K562 (cell line): ENCODE measurements around the gene PFN3. TPM values are rescaled to one million over a fixed set of nuclear protein-coding genes. Genes with fewer than 3 reads are reported as not detected.
A peak's percentile ranks its signal among the peaks of the same experiment; 100 is the strongest.

Experiments
- ELK3 ChIP-seq: fragments of 450-650 bp; formaldehyde crosslinking; IDR thresholded peaks from 2 replicates; pipeline ENCODE4 v1.4.0; 2020; ENCODE audit warnings: mild to moderate bottlenecking
- ETV5 ChIP-seq: sonication (generic); formaldehyde crosslinking; IDR thresholded peaks from 2 replicates; pipeline ENCODE4 v1.4.0; 2020; ENCODE audit warnings: low read depth, mild to moderate bottlenecking, missing genetic modification reagents
- STAT5B ChIP-seq: fragments of 250-450 bp; sonication (Bioruptor Pico); IDR thresholded peaks from 2 replicates; pipeline ENCODE4 v1.8.0; 2021; ENCODE audit warnings: mild to moderate bottlenecking, inconsistent platforms
- STAT6 ChIP-seq: sonication (generic); formaldehyde crosslinking; IDR thresholded peaks from 2 replicates; pipeline ENCODE4 v1.8.1; 2023; ENCODE audit warnings: mild to moderate bottlenecking, missing genetic modification reagents
- TARDBP ChIP-seq: fragments of 450-650 bp; IDR thresholded peaks from 2 replicates; pipeline ENCODE4 v1.6.1; 2016
- ZBTB8A ChIP-seq: fragments of 450-650 bp; IDR thresholded peaks from 2 replicates; pipeline ENCODE4 v1.6.1; 2018; ENCODE audit warnings: mild to moderate bottlenecking, moderate library complexity; ENCODE audit not compliant: partially characterized antibody
- ZFP91 ChIP-seq: sonication (generic); formaldehyde crosslinking; IDR thresholded peaks from 2 replicates; pipeline ENCODE4 v1.8.0; 2022; ENCODE audit warnings: mild to moderate bottlenecking, missing genetic modification reagents
- ZNF217 ChIP-seq: sonication (generic); formaldehyde crosslinking; IDR thresholded peaks from 2 replicates; pipeline ENCODE4 v1.8.0; 2022; ENCODE audit warnings: mild to moderate bottlenecking, missing genetic modification reagents
- ZNF75A ChIP-seq: fragments of 450-650 bp; formaldehyde crosslinking; IDR thresholded peaks from 2 replicates; pipeline ENCODE4 v1.4.0; 2020; ENCODE audit warnings: mild to moderate bottlenecking
- polyA plus RNA-seq, 8 experiments: library from polyadenylated mRNA; depleted of rRNA in 4 of 8; stranded (reverse) in 5 of 8; unstranded in 3 of 8; fragments of >200 nt; fragmentation: Nextera tagmentation in 2 of 8; fragmentation: Illumina TruSeq in 1 of 8; extraction: Ambion mirVana in 2 of 8; extraction: Trizol in 1 of 8; gene quantifications; 2 replicates each; pipeline versions ENCODE4 v1.2.1 to v1.2.3, GENCODE V29; 2011 to 2014; ENCODE audit warnings: inconsistent platforms in 1 of 8, missing spikeins in 1 of 8
- total RNA-seq, 7 experiments: library from RNA; depleted of rRNA in 6 of 7; stranded (reverse); fragments of >200 nt in 6 of 7; fragmentation: Illumina TruSeq in 2 of 7; extraction: Trizol in 2 of 7; gene quantifications; 2 replicates each; pipeline versions ENCODE4 v1.2.1 to v1.2.3, GENCODE V29; 2011 to 2021; ENCODE audit warnings: low replicate concordance in 1 of 7
- TF ChIP-seq, protein P1 (sequence below), 2 experiments: fragments of 450-650 bp in 1 of 2; sonication (generic) in 1 of 2; formaldehyde crosslinking in 1 of 2; IDR thresholded peaks; 2 replicates each; pipeline versions ENCODE4 v1.7.1 to v1.9.0; 2016 to 2022; ENCODE audit warnings: inconsistent platforms in 1 of 2, mild to moderate bottlenecking in 1 of 2, missing genetic modification reagents in 1 of 2

Gene PFN3
- total and polyA plus RNA-seq, 9 of the 15 experiments (the other 6 are each of a cell fraction or from before 2014, with no cell fraction given), result not detected

GRCh38 chr5:177370488-177371119 lies 29.9 kb downstream of the PFN3 start (continued):
- TF ChIP-seq, protein P1, sequence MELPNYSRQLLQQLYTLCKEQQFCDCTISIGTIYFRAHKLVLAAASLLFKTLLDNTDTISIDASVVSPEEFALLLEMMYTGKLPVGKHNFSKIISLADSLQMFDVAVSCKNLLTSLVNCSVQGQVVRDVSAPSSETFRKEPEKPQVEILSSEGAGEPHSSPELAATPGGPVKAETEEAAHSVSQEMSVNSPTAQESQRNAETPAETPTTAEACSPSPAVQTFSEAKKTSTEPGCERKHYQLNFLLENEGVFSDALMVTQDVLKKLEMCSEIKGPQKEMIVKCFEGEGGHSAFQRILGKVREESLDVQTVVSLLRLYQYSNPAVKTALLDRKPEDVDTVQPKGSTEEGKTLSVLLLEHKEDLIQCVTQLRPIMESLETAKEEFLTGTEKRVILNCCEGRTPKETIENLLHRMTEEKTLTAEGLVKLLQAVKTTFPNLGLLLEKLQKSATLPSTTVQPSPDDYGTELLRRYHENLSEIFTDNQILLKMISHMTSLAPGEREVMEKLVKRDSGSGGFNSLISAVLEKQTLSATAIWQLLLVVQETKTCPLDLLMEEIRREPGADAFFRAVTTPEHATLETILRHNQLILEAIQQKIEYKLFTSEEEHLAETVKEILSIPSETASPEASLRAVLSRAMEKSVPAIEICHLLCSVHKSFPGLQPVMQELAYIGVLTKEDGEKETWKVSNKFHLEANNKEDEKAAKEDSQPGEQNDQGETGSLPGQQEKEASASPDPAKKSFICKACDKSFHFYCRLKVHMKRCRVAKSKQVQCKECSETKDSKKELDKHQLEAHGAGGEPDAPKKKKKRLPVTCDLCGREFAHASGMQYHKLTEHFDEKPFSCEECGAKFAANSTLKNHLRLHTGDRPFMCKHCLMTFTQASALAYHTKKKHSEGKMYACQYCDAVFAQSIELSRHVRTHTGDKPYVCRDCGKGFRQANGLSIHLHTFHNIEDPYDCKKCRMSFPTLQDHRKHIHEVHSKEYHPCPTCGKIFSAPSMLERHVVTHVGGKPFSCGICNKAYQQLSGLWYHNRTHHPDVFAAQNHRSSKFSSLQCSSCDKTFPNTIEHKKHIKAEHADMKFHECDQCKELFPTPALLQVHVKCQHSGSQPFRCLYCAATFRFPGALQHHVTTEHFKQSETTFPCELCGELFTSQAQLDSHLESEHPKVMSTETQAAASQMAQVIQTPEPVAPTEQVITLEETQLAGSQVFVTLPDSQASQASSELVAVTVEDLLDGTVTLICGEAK (IDR thresholded peaks at IDR 0.05), result no peak
- TF ChIP-seq, protein P1 (CRISPR knock-in tag; IDR thresholded peaks at IDR 0.05), result no peak
- TF ChIP-seq ZNF217, result no peak
- TF ChIP-seq ELK3 (CRISPR knock-in tag), result no peak
- no peak for TF ChIP-seq STAT6 (CRISPR knock-in tag)
- no peak for TF ChIP-seq TARDBP
- TF ChIP-seq ZBTB8A, result no peak
- no peak for TF ChIP-seq ZNF75A (CRISPR knock-in tag)
- TF ChIP-seq ETV5 (CRISPR knock-in tag), result peak; percentile 64; the same call in 1 of the 2 replicates
- no peak for TF ChIP-seq ZFP91
- no peak for TF ChIP-seq STAT5B (CRISPR knock-in tag)
